Chondrocyte (in vitro differentiated cells): ENCODE measurements around the gene HNRNPAB. TPM values are rescaled to one million over a fixed set of nuclear protein-coding genes. Genes with fewer than 3 reads are reported as not detected.
"Not testable (repeated sequence)": the region's sequence is repeated elsewhere in the genome, so short reads cannot be mapped to it uniquely, and the experiment has no call there.

Experiments
- DNase-seq: peaks from one replicate; pipeline ENCODE4 v3.0.0; 2021; ENCODE audit warnings: mixed read lengths, low spot score
- H3K27ac Mint-ChIP-seq: one replicate; pipeline ENCODE4 v1.8.0; 2021; ENCODE audit warnings: mild to moderate bottlenecking, moderate library complexity, mixed read lengths; ENCODE audit not compliant: unreplicated experiment
- H3K27me3 Mint-ChIP-seq: 2 replicates; pipeline ENCODE4 v1.8.0; 2021; ENCODE audit warnings: low read depth, mixed read lengths
- H3K36me3 Mint-ChIP-seq: 2 replicates; pipeline ENCODE4 v1.8.0; 2021; ENCODE audit warnings: low read depth, mixed read lengths
- H3K4me1 Mint-ChIP-seq: 2 replicates; pipeline ENCODE4 v1.8.0; 2021; ENCODE audit warnings: low read depth, mild to moderate bottlenecking, mixed read lengths
- H3K4me3 Mint-ChIP-seq: one replicate; pipeline ENCODE4 v1.8.0; 2021; ENCODE audit warnings: mild to moderate bottlenecking, moderate library complexity, mixed read lengths; ENCODE audit not compliant: unreplicated experiment
- H3K9me3 Mint-ChIP-seq: 2 replicates; pipeline ENCODE4 v1.8.0; 2021; ENCODE audit warnings: low read depth, mixed read lengths
- total RNA-seq: library from RNA; stranded (reverse); gene quantifications from 3 replicates; pipeline ENCODE4 v1.2.1, GENCODE V29; 2021
- TF ChIP-seq, protein P1 (sequence below): fragments of 200-600 bp; sonication (generic); IDR thresholded peaks from 2 replicates; pipeline ENCODE4 v1.5.0; 2021; ENCODE audit warnings: antibody characterized with exemption, mild to moderate bottlenecking, moderate library complexity

HNRNPAB gene
- total RNA-seq, 1 donor from 2014 or later: 156 TPM

- no peaks in the 10 kb centered on the region for H3K27me3 Mint-ChIP-seq
- TF ChIP-seq, protein P1, sequence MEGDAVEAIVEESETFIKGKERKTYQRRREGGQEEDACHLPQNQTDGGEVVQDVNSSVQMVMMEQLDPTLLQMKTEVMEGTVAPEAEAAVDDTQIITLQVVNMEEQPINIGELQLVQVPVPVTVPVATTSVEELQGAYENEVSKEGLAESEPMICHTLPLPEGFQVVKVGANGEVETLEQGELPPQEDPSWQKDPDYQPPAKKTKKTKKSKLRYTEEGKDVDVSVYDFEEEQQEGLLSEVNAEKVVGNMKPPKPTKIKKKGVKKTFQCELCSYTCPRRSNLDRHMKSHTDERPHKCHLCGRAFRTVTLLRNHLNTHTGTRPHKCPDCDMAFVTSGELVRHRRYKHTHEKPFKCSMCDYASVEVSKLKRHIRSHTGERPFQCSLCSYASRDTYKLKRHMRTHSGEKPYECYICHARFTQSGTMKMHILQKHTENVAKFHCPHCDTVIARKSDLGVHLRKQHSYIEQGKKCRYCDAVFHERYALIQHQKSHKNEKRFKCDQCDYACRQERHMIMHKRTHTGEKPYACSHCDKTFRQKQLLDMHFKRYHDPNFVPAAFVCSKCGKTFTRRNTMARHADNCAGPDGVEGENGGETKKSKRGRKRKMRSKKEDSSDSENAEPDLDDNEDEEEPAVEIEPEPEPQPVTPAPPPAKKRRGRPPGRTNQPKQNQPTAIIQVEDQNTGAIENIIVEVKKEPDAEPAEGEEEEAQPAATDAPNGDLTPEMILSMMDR: no peak
- H3K36me3 Mint-ChIP-seq: no peaks in the 10 kb centered on the region
- no peaks in the 10 kb centered on the region for H3K9me3 Mint-ChIP-seq
- peaks cover 5% of the 10 kb centered on the region for H3K4me1 Mint-ChIP-seq
- H3K4me3 Mint-ChIP-seq: no peak overlapping the region
- H3K27ac Mint-ChIP-seq: no peak overlapping the region
- DNase-seq: no peak
Observed at GRCh38 chr5:178250263-178250662, 45.9 kb downstream of the HNRNPAB start.

DNA sequence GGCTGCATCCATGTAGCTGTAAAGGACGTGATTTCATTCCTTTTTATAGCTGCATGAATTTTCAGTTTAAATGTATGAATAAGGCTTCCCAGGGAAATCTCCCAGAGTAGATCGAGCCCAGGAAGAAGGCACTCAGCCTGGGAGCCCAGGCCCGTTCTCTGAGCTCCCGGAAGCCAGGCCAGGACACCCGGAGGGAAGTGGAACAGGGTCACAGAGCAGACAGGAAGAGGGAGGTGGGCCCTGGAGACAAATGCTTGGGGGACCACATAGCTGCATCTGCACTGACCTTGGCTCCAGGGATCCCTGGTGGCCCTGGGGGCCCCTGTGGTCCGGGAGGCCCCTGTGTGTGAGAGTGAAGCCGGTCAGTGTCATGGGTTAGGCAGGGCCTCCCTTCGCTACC is 47.9 kb downstream of the HNRNPAB start:
- H3K9me3 Mint-ChIP-seq: no peaks in the 10 kb centered on the region
- H3K4me3 Mint-ChIP-seq: no peak overlapping the region
- no peaks in the 10 kb centered on the region for H3K27me3 Mint-ChIP-seq
- peaks cover 5% of the 10 kb centered on the region for H3K4me1 Mint-ChIP-seq
- DNase-seq: no peak
- no peaks in the 10 kb centered on the region for H3K36me3 Mint-ChIP-seq
- no peak overlapping the region for H3K27ac Mint-ChIP-seq
- TF ChIP-seq, protein P1: no peak

DNA sequence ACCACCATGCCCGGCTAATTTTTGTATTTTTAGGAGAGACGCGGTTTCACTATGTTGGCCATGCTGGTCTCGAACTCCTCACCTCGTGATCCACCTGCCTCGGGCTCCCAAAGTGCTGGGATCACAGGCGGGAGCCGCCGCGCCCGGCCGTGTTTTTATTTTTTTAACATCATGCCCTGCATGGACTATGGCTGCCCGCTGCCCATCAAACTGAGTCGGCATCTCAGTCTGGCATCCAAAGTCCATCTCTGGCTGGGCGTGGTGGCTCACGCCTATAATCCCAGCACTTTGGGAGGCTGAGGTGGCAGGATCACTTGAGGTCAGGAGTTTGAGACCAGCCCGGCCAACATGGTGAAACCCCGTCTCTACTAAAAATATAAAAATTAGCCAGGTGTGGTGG is 49.3 kb downstream of the HNRNPAB start:
- not testable (repeated sequence) for DNase-seq, H3K4me3 Mint-ChIP-seq, H3K27me3 Mint-ChIP-seq, H3K36me3 Mint-ChIP-seq, H3K4me1 Mint-ChIP-seq, H3K9me3 Mint-ChIP-seq, H3K27ac Mint-ChIP-seq

DNA sequence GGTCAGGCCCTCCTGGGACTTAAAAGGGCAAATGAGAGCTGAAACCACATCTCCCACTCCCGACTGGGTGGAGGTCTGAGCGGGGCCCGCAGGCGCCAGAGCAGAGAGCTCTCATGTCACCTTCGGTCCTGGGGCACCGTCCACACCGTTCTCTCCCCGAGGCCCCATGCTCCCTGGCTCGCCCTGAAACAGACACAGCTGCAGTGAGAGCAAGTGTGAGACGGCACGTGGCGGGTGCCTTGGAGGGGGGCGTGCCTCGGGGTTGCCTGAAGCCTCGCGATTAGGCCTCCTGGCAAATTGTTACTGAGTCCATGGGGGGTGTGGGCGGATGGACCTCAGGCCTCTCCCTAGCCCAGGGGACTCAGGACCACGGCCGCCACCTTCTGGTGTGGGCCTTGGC is 52.4 kb downstream of the HNRNPAB start:
- Mint-ChIP-seq H3K4me3 (no peak overlapping the region), H3K27ac (no peak overlapping the region), H3K36me3 (no peaks in the 10 kb centered on the region), H3K4me1 (no peaks in the 10 kb centered on the region), H3K27me3 (no peaks in the 10 kb centered on the region), H3K9me3 (no peaks in the 10 kb centered on the region)
- TF ChIP-seq, protein P1: no peak
- no peak for DNase-seq

- TF ChIP-seq, protein P1: no peak
- H3K4me3 Mint-ChIP-seq: no peak overlapping the region
- peaks cover 4% of the 10 kb centered on the region for H3K27me3 Mint-ChIP-seq
- no peaks in the 10 kb centered on the region for H3K36me3 Mint-ChIP-seq
- no peak overlapping the region for H3K27ac Mint-ChIP-seq
- no peaks in the 10 kb centered on the region for H3K9me3 Mint-ChIP-seq
- DNase-seq: no peak
- H3K4me1 Mint-ChIP-seq: no peaks in the 10 kb centered on the region
Observed at GRCh38 chr5:178257650-178258049, 53.3 kb downstream of the HNRNPAB start.

DNA sequence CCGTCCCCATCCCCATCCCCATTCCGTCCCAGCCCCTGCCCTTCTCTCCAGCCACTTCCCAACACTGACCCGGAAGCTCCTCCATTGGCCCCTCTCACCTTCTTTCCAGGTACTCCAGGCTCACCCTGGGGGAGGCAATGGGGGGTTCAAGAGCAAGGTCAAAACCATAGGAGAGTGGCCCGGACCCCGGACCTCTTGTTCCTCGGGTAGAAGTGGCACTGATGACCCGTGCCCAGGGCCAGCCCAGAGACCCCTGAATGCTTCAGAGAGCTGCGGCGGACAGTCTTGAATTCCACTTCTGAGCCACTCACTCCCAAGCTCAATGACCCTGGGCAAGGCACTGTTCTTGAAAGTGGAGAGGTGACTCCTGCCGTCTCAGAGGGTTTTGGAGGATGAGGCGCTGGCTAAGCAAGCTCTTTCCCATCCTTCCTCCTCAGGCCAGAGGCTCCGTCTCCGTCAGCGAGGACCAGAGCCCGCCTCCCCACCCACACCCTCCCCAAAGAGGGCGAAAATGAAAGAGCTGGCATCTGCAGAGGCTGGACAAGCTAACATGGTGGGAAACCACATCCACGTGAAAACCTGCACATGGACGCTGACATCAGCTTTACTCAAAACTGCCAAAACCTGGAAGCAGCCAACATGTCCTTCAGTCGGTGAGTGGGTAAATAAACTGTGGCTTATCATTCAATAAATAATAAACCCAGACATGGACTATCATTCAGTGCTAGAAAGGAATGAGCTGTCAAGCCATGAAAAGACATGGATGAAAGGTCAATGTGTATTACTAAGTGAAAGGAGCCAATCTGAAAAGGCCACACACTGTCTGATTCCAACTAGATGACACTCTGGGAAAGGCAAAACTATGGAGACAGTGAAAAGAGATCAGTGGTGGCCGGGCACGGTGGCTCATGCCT is 55.5 kb downstream of the HNRNPAB start:
- H3K9me3 Mint-ChIP-seq: no peaks in the 10 kb centered on the region
- H3K4me1 Mint-ChIP-seq: no peaks in the 10 kb centered on the region
- TF ChIP-seq, protein P1: no peak
- no peak overlapping the region for H3K4me3 Mint-ChIP-seq
- peaks cover 5% of the 10 kb centered on the region for H3K27me3 Mint-ChIP-seq
- DNase-seq: no peak
- H3K27ac Mint-ChIP-seq: no peak overlapping the region
- no peaks in the 10 kb centered on the region for H3K36me3 Mint-ChIP-seq
